NCI-H446 treated with DMSO at 0.1 percent for 48 hours (cell line): Measurements from ENCODE around the gene RTTN.
"Not testable (repeated sequence)": the region's sequence is repeated elsewhere in the genome, so short reads cannot be mapped to it uniquely, and the experiment has no call there.

ENCODE experiments used
- DNase-seq: peaks from one replicate; lab custom pipeline; 2025; lab: John Stamatoyannopoulos, UW

Gene RTTN

GRCh38 chr18:70205421-70206397 lies at the start of gene RTTN:
Gene RTTN (minus strand): TSS chr18:70205687. CDS start chr18:70205658, 29 bp downstream.
- DNase-seq: peak; percentile 90

DNA sequence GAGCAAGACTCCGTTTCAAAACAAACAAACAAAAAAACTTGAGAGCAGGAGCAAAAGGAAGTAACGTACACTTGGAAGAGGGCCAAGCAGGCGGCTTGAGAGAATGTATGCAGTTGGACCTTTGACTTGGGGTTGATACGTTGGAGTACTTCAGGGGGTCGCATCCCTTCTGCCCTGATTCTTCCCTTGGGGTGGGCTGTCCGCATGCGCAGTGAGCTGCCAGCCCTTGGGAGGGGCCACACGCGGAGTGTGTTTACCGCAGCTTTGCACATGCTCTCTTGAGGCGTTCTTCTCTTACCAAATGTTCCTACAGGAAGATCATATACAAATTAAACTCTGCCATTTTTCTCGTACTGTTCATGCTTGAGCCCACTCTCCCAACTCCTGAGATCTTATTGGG lies 45.3 kb upstream of the RTTN start:
- no peak for DNase-seq

GRCh38 chr18:70249861-70250260 lies 44.4 kb upstream of the RTTN start:
- DNase-seq: not testable (repeated sequence)

DNA sequence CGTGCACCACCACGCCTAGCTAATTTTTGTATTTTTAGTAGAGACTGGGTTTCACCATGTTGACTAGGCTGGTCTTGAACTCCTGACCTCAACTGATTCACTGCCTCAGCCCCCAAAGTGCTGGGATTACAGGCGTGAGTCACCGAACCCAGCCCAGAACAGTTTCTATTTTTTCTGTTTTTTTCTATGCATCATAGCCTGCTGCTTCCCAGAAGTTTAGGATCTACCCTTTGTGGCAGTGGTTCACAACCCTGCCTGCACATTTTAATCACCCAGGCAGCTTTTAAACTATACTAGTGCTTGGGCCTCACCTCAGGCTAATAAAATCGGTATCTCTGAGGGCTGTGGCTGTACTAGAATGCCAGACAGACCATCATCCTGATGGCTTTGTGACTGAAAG lies 43.6 kb upstream of the RTTN start:
- no peak for DNase-seq

DNA sequence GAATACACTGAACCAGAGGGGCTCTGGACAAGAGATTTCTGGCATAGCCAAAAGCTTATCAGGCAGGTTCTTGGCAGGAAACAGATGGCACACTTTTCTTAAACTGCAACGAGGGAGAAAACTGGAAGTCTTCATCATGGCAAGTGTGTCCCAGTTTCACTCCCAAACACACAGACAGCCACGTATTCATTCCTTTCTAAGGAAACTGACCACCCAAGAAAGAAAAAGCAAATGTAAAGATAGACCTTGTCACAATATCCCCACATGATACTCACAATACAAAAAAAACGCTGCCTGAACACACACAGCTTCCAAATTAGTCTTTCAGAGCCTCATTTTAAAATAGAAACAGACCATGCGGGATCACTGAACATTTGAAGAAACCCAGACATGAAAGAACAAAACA lies 40.6 kb upstream of the RTTN start:
- no peak for DNase-seq

GRCh38 chr18:70243131-70243929 lies 37.8 kb upstream of the RTTN start:
- DNase-seq: no peak

- DNase-seq: not testable (repeated sequence)
These were observed 31.4 kb upstream of the RTTN start for GRCh38 chr18:70236921-70237320.

DNA sequence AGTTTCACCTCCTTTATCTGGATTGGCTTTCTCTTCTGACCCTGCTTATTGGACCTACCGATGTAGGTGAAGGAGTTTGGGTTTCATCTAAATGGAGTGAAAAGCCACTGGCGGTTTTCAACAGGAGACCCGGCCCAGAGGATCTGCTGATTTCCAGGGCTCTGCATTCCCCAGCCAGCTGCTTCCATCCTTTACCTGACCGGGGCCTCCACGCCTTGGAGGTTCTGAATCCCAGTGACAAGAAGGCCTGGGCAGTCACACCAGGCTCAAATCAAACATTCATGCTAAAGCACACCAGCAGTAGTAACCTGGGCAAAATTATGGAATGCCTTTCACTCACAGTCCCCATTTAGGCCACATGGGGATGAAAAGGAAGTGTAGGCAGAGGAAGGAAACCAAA lies 30.0 kb upstream of the RTTN start:
- no peak for DNase-seq

DNA sequence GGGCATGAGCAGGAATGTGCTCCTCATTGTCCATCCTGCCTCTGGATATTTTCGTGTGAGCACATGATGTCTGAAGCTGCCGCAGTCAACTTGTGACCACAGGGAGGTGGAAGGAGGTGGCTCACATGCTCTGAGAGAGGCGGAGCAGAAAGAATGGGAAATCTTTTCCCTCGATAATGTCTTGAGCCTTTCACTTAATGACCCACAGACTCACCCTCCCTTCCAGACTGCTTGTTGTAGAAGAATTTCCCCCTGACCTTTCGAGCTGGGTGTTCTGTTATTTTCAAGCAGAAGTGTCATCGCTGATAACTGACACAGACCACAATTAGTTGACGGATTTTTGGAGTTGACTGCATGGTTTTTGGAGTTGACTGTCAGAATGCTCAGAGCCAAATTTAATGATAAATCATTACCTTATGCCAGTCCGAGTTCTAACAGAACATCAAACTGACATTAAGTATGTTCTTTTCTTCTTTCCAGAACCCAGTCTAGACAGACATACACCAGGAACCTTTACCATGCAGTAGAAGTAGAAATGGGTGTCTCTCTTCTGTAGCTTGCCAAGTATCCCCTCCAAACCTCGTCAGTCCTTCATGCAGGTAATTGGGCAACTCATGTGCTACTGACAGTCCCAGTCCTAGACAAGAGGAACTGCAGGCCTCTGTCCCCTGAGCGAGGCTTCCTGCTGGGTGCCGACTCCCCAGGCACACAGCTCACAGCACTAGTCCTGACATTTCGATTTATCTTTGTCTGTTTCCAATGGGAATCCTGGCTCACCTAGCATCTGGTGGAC lies 29.4 kb upstream of the RTTN start:
- no peak for DNase-seq

- DNase-seq: no peak
These were observed 28.5 kb upstream of the RTTN start for GRCh38 chr18:70233974-70234373.

DNA sequence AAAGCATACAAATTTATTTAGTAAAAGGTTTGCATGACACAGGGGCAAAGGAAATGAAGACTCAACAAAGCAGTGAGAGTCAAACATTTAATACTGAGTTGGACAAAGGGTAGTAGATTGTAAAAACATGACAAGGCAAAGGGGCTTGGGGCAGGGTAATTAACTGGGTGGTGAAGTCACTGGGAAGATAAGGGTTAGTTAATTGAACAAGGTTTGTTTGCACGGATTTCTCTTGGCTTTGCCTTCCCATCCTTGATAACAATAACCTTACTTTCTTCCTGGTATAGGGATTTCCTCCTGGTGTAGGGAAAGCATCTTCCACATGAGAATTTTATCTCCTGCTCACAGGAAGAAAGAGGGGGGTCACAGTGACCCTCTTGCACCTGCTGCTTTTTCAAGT lies 26.8 kb upstream of the RTTN start:
- no peak for DNase-seq

GRCh38 chr18:70229639-70230038 lies 24.2 kb upstream of the RTTN start:
- DNase-seq: no peak

- no peak for DNase-seq
These were observed 23.0 kb upstream of the RTTN start for GRCh38 chr18:70228536-70228935.

DNA sequence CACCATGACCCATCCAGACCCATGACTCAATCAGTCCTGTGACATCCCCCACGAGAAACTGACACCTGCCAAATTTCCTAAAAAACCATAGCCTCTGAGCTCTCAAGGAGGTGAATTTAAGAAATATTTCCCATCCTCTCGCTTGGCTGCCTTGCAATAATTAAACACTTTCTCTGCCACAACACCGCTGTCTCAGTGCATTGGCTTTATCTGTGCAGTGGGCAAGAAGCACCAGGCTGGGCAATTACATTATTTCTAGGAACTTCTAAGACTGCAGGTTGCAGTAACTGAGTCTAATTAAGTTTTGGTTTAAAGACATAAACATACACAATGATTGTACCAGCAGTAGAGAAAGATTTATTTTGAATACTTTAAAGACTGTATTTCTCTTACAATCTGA lies 22.0 kb upstream of the RTTN start:
- DNase-seq: no peak

- DNase-seq: no peak
These were observed 16.4 kb upstream of the RTTN start for GRCh38 chr18:70221915-70222278.

- DNase-seq: no peak
These were observed 15.8 kb upstream of the RTTN start for GRCh38 chr18:70221156-70221914.

DNA sequence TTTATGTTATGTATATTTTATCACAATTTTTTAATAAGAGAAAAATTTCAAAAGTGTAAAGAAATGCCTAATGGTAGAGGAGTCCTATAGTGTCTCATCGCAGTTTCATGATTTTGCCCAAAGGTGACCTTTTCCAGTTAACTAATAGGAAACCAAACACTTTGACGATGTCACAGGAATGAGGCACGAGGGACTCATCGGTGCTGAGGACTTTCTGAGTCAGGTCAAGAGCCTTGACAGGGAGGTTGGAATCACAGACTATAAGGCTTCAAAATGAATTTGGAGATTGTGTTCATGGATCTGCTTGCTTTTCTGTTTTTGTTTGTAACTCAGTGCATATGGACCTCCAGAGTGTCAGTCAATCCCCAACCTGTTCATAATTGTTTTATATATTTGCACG lies 15.1 kb upstream of the RTTN start:
- DNase-seq: no peak

DNA sequence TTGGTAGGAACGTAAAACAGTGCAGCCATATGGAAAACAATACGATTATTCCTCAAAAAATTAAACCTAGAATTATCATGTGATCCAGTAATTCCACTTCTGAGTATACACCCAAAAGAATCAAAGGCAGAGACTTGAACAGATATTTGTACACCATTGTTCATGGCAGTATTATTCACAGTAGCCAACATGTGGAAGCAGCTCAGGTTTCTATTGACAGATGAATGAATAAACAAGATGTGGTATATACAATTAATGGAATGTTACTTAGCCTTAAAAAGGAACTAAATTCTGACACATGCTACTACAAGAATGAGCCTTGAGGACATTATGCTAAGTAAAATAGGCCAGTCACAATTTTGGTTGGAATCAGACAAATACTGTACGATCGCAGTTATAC lies 14.2 kb upstream of the RTTN start:
- DNase-seq: no peak

- DNase-seq: no peak
These were observed 11.3 kb upstream of the RTTN start for GRCh38 chr18:70216788-70217187.

DNA sequence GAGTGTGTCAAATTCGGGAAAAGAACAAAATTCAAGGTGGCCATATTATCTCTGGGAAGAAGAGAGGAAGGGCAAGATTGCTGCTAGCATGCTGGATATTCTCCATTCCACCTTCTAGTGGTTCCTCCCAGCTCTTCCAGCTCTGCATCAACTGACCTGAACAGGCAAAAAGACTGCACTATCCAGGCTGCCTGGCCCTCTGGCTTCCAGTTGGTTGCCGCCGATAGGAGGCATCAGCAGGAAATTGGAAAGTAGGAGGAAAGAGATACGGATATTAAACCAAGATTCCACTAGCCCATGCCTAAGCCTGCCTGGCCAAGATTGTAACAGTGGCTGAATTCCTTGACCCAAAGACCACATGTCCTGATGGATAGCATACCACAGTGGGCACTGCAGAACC lies 1.7 kb upstream of the RTTN start:
- no peak for DNase-seq

- no peak for DNase-seq
These were observed 5.2 kb downstream of the RTTN start for GRCh38 chr18:70200286-70200685.

- DNase-seq: no peak
These were observed 7.6 kb downstream of the RTTN start for GRCh38 chr18:70197844-70198243.
